GM13976 (cell line): Measurements from ENCODE around the gene LONRF2.
A peak's percentile ranks its signal among the peaks of the same experiment; 100 is the strongest.
"Not testable (repeated sequence)": the region's sequence is repeated elsewhere in the genome, so short reads cannot be mapped to it uniquely, and the experiment has no call there.

Experiments
- DNase-seq: peaks from one replicate; pipeline ENCODE4 v3.0.0; 2012; ENCODE audit warnings: low spot score
- in situ Hi-C: fragments of 300-500 bp; cut with MboI; formaldehyde crosslinking; loops from one replicate; pipeline ENCODE4 v1.12.0; 2022; ENCODE audit warnings: low sequenced_read_pairs, mixed read lengths, inconsistent platforms; ENCODE audit not compliant: unreplicated experiment
- TF ChIP-seq, protein P1 (sequence below): IDR thresholded peaks from 2 replicates; pipeline ENCODE4 v1.5.1; 2012; ENCODE audit warnings: borderline replicate concordance, mild to moderate bottlenecking; ENCODE audit not compliant: insufficient read depth; ENCODE audit errors: extremely low read depth, missing control alignments, control extremely low read depth

LONRF2 gene

DNA sequence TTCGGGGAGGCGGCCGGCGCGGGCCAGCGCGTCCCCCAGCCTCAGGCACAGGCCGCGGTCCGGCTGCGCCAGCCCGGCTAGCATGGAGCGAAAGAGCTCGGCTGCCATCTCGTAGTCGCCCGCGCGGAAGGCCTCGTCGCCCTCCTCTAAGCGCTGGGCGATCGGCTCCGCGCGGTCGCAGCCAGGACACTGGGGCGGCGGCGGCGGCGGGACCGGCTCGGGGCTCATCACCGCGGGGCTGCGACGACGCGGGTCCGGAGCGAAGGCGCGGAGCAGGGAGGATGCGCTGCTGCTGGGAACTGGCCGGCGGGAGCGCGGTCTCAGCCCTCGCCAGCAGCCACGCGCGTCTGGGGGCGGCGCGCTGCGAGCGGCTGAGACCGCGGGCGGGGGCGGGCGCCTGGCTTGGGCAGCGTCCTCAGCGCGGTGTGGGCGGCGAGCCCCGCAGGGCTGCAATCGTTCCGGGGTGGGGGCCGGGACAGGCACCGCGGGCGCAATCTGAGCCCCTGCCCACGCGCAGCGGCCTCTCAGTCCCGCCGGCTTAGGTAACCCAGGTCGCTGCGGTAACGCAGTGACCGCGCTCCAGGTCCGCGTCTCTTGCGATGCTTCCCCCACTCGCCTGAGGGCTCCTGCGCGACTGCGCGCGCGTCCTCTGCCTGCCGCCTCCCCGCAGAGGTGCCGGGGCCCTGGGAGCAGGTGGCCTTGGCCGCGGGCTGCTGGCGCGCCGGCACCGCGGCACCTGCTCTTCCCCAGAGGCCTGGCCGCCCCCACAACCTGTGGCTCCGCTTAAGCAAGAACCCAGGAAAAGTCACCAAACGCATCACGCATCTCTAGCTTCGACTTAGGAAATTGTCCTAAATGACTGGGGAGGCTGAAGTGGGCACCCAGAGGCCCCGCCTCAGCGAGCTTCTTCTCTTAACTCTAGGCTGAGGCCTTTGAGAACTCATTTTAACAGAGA lies at the start of gene LONRF2:
Gene LONRF2 (minus strand): TSS at position 636 of the 955 bp plus-strand sequence. CDS start 408 bp downstream, at position 228.
- peak; percentile 51 for DNase-seq
- TF ChIP-seq, protein P1, sequence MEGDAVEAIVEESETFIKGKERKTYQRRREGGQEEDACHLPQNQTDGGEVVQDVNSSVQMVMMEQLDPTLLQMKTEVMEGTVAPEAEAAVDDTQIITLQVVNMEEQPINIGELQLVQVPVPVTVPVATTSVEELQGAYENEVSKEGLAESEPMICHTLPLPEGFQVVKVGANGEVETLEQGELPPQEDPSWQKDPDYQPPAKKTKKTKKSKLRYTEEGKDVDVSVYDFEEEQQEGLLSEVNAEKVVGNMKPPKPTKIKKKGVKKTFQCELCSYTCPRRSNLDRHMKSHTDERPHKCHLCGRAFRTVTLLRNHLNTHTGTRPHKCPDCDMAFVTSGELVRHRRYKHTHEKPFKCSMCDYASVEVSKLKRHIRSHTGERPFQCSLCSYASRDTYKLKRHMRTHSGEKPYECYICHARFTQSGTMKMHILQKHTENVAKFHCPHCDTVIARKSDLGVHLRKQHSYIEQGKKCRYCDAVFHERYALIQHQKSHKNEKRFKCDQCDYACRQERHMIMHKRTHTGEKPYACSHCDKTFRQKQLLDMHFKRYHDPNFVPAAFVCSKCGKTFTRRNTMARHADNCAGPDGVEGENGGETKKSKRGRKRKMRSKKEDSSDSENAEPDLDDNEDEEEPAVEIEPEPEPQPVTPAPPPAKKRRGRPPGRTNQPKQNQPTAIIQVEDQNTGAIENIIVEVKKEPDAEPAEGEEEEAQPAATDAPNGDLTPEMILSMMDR: no peak
- in situ Hi-C loops: no loop called here

DNA sequence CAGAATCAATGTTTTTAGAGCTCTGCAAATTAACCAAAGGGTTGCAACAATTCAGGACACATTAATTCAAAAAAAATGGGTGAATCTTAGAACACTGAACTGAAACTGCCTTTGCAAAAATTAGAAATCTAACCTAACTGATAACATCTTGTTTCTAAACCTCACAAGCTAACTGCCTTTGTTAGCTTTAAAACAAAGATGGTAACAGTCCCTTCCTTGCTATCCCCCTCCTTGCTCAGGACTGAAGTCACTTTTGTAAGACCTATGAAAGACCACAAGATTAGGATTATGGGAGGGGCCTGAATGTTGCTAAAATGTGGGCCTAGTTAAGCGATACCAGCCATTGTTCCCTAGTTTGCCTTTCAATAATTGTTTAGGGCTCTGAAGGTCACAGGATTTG lies 44.9 kb upstream of the LONRF2 start:
- DNase-seq: no peak
- TF ChIP-seq, protein P1: no peak
- in situ Hi-C loops: no loop called here

DNA sequence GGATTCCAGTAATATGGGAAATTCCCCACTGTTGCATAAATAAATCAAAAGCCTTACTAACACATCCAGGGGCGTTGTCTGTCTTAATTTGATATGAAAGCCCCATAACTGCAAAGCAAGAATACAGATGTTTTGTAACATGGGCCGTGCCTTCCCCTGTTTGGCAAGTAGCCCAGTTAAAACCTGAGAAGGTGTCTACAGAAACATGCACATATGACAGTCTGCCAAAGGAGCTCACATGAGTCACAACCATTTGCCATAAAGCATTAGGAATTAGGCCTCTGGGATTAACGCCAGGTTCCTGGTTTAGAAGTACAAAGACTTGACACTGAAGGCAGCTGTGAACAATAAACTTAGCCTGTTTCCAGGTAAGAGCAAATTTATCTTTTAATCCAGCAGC lies 43.1 kb upstream of the LONRF2 start:
- TF ChIP-seq, protein P1: no peak
- no peak for DNase-seq

DNA sequence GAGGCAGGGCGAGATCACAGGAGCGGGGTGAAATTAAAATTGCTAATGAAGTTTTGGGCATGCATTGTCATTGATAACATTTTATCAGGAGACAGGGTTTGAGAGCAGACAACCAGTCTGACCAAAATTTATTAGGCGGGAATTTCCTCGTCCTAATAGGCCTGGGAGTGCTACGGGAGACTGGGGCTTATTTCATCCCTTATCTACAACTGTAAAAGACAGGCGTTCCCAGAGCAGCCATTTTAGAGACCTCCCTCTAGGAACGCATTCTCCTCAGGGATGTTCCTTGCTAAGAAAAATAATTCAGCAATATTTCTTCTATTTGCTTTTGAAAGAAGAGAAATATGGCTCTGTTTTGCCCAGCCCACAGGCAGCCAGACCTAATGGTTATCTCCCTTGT lies 40.0 kb upstream of the LONRF2 start:
- DNase-seq, in situ Hi-C loops: not testable (repeated sequence)

More for the DNA sequence above, 43.1 kb upstream of the LONRF2 start:
- in situ Hi-C loops: no loop called here

DNA sequence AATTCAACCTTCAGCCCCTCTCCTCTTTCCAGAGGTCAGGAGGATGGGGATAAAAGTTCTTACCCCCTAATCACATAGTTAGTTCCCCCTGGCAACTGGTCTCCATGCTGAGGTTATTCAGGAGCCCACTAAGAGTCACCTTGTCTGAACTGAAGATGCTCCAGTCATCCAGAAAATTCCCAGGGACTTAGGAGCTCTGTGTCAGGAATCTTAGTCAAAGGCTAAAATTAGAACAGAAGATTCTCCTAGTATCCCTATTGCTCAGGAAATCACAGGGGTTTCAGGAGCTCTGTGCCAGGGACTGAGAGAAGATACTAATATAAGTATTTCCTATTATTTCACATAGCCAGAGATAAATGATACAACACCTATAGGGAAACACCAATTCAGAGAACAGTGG lies 37.3 kb upstream of the LONRF2 start:
- TF ChIP-seq, protein P1: no peak
- DNase-seq: no peak
- in situ Hi-C loops: no loop called here

DNA sequence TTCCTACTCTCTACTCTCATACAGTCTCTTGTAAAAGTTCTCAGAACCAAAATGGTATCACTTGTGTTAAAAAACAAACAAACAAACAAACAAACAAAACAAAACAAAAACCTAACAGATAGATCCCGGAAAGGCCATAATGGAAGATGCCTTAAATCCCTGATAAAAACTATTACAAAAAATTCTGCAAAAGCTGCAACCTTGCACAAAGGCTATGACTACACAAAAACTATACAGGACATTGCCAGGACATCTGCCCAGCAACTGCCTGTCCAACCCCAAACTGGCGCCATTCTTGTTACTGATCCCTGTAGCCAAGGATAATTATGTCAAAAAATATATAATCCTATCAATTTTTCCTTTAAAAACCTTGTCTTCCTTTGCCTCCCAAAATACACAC lies 36.3 kb upstream of the LONRF2 start:
- no peak for DNase-seq
- TF ChIP-seq, protein P1: no peak
- in situ Hi-C loops: no loop called here

DNA sequence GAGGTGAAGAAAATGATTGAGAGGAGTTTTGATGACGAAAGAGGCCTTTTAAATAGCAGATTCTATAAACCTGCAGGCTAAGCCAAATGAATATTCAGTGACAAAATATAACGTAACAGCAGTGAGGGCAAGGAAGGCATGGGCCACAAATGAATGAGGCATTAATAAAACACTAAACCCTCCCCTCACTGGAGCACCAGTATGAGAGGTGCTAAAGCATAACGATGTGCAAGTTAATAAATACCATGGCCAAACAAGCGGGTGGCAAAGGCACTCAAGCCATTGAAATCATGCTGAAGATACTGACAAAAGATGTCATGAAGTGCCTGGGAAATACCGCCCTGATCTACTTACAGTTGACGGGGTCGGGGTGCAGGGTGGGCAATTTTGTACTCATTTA lies 30.2 kb upstream of the LONRF2 start:
- DNase-seq: no peak
- TF ChIP-seq, protein P1: no peak
- in situ Hi-C loops: no loop called here
